Activated CD4-positive, alpha-beta T cell treated with anti-CD3 and anti-CD28 coated beads, Interleukin-2, amount 50 U/mL, for 4 hours (primary cell): ENCODE measurements around the gene LRMDA.

Experiments used
- DNase-seq, 2 experiments: peaks; one replicate each; pipeline ENCODE4 v3.0.0-alpha.2; 2020

LRMDA gene

DNA sequence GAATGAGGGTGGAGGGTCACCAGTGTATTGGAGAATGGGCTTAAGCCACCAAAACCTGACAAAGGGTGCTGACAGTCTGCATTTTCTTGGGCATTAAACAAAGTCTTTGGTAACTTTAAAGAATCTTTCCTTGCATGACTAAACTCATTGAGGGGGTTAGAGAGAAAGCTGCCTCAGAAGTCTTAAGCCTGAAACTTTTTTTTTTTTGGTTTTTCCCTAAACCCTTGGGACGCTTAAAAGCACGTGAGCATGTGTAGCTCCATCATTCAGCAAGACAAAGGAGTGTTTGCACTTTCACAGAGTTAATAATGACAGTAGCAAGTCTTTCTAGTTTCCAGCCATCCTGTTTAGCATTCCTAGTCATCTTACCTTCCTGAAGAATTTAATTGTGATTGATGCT lies 110.7 kb downstream of the LRMDA start:
- no peak for DNase-seq

- DNase-seq, result no peak
Observed at GRCh38 chr10:75542906-75543305, 111.5 kb downstream of the LRMDA start.

DNA sequence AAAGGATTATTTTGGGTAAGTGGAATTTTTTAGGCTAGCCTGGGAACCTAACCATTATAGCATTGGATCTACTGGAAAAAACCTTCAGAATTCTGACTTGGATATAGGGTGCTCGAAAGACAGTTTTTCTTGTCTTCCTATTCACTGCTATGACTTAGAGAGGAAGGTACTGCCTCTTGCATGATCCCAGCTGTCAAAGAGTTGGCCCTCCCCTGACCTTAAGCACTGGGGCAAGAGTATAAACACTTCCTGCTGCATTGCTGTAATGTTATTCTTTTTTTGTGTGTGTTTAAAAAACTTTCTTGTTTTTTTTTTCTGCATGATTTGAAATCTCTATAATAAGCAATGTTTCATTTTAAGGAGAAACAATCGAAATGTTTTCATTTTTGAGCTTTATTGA lies 113.0 kb downstream of the LRMDA start:
- DNase-seq, result no peak

- DNase-seq, result no peak
Observed at GRCh38 chr10:75544993-75545706, 113.7 kb downstream of the LRMDA start.

GRCh38 chr10:75546004-75546403 lies 114.6 kb downstream of the LRMDA start:
- no peak for DNase-seq

DNA sequence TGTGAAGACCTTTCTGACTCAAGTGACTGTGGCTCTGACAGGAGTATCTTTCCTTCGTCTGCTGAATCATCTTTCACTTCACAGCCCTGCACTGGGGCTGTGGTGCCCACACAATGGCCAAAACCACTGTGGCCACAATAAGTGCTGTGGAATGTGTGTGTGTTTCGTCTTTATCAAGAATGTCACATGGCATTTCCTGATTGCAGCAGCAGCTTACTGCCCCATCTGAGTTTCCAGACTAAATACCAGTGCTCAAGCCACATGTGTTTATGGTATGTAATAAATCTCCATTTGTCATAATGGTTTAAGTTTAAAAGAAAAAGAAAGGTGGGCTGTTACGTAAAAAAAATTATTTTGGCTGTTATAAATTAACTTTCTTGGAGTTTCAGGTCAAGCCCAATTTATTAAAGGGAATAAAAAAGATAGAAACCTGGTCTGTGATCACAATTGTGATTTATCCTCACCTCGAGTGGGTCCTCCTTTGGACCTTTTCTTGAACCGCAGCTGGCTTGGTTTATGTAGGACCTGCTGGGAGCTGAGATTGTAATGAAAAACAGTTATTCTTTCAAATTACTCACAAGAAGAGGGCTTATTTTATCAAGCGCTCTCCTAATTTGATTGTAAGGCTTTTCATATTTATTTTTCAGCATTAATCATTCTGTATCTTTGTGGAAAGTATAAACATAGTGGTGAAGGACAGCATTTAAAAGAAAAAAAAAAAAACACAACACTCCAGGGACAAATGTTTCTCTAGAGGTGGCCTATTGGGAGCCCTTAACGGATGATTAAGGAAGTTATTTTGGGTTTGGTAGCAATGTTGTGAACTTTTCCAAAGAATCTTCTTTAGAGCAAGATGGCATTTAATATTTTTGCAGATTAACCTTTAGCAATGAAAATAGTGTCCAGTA lies 116.2 kb downstream of the LRMDA start:
- no peak for DNase-seq

DNA sequence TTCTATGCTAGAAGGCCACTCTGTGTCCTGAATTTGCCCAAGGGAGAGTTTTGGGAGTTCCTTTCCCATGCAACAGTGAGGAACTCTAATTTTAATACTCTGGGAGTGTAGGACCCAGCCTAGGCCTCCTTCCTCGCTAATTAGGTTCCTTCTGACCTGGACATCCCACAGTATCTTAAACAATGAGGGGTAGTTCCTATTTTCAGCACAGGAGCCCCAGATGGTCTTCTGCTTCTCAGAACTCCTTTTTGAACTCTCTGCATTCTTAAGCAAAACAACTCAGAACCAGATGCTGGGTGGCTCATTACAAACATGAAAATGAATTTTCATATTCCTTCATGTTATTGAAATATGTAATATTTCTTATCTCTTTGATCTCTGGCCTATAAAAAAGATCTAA lies 116.9 kb downstream of the LRMDA start:
- DNase-seq, result no peak

DNA sequence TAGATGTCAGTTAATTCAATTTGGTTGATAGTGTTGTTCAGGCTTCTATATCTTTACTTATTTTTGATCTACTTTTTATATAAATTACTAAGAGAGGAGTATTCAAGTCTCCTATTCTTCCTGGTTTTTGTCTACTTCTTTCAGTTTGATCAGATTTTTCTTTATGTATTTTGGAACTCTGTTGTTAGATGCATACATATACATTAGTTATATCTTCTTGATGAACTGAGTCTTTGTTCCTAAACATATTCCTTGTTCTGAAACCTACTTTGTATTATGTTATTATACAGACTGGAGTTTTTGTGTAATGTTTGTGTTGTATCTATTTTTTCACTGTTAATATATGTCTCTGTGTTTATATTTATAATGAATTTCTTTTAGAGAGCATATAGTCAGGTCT lies 118.8 kb downstream of the LRMDA start:
- no peak for DNase-seq

- DNase-seq, result no peak
Observed at GRCh38 chr10:75552171-75552570, 120.7 kb downstream of the LRMDA start.

DNA sequence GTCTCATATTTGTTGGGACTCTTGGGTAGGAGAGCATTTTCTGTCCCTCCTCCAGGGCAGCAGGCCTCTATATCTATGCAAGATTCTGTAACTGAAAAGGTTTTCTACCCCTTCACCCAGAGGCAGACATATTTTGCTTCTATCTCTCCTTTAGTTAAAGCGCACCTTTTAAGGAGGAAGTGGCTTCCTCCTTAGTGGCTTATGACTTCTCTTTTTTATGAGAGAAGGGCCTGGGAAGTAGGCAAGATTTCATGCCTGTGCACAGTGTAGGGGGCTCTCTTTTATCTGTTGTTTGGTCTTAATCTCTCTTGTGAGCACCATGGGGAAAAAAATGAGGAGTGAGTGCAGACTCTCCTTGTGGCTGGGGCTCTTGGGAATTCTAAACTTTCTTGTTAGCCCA lies 122.1 kb downstream of the LRMDA start:
- DNase-seq, result no peak

- no peak for DNase-seq
Observed at GRCh38 chr10:75555323-75555722, 123.9 kb downstream of the LRMDA start.

GRCh38 chr10:75556320-75556719 lies 124.9 kb downstream of the LRMDA start:
- DNase-seq, result no peak

DNA sequence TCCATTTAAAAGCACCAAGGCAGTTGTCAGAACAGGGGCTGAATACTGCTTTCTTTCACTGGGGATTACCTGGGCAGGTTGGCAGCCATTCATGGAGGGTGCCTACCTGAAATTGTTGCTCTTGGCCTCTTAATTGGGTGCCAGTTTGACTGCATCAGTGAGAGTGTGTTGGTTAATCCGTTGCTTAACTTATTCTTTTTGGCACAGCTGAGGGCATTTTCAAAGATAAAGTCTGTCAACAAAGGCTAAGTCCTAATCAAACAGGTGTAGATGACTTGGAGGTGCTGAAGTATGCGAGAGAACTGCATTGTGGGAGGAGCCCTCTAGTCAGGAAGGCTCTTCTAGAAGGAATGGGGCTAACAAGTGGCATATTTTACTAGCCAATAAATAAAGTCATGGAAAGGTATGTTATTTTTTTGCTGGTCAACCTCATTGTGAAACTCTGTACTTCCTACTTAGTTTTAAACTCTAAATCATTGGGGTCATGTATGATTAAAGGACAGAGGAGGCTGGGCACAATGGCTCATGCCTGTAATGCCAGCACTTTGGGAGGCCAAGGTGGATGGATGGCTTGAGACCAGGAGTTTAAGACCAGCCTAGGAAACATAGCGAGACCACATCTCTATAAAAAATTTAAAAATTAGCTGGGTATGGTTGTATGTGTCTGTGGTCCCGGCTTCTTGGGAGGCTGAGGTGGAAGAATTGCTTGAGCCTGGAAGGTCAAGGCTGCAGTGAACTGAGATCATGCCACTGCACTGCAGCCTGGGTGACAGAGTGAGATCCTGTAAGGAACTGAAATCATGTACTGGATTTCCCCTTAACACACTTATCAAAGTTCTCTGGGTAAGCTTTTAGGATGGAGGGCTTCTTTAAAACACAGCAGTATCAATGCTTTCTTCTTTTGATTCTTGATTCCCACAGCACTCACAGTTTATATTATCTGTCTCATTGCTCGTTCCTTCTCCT lies 134.1 kb downstream of the LRMDA start:
- DNase-seq, result no peak

GRCh38 chr10:75568450-75569130 lies 137.2 kb downstream of the LRMDA start:
- no peak for DNase-seq

GRCh38 chr10:75569506-75569905 lies 138.1 kb downstream of the LRMDA start:
- no peak for DNase-seq

- no peak for DNase-seq
Observed at GRCh38 chr10:75572478-75572877, 141.1 kb downstream of the LRMDA start.

GRCh38 chr10:75575940-75576339 lies 144.5 kb downstream of the LRMDA start:
- no peak for DNase-seq

GRCh38 chr10:75582102-75582501 lies 150.7 kb downstream of the LRMDA start:
- no peak for DNase-seq

DNA sequence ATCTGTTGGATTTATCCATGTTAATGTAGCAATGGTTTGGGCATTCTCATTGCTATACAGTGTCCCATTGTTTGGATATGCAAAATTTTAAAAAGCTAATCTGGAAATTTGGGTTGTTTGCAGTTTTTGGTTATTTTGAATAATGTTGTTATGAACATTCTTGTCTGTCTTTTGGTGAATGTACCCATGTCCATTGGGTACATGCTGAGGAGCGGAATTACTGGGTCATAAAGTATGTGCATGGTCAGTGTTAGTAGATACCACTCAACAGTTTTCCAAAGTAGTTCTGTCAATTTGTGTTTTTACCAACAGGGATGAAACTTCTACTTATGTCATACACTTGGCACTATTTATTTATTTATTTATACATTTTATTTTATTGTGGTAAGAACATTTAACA lies 153.9 kb downstream of the LRMDA start:
- no peak for DNase-seq

GRCh38 chr10:75586814-75587213 lies 155.4 kb downstream of the LRMDA start:
- no peak for DNase-seq

GRCh38 chr10:75588031-75588430 lies 156.6 kb downstream of the LRMDA start:
- DNase-seq, result no peak

- DNase-seq, result no peak
Observed at GRCh38 chr10:75589895-75590654, 158.7 kb downstream of the LRMDA start.
